Endothelial cell of umbilical vein (primary cell): ENCODE results near the gene SPTSSA. TPM values are rescaled to one million over a fixed set of nuclear protein-coding genes. Genes with fewer than 3 reads are reported as not detected.

Experiments
- BruUV-seq: library from RNA; stranded (reverse); fragments of 400-500 nt; replicated peaks from 2 replicates; lab custom pipeline; 2021; lab: Mats Ljungman, UMichigan
- CTCF ChIA-PET: fragments of 300-600, 350-600 bp; sonication (Branson Sonifier 250); formaldehyde crosslinking; loops from one replicate; lab custom pipeline; 2021; ENCODE audit warnings: antibody characterized with exemption, inconsistent platforms; lab: Charles Lee
- POLR2A ChIA-PET: fragments of 300-600, 350-600 bp; sonication (Branson Sonifier 250); formaldehyde crosslinking; loops from one replicate; lab custom pipeline; 2021; ENCODE audit warnings: antibody characterized with exemption, inconsistent platforms; lab: Charles Lee
- DNase-seq: peaks from one replicate; pipeline ENCODE4 v3.0.0-alpha.2; 2011; ENCODE audit warnings: low read depth, low spot score
- FAIRE-seq: peaks from 2 replicates; lab custom pipeline; 2011; peaks lifted over from hg19 to GRCh38; lab: Jason Lieb, UNC
- H2AFZ ChIP-seq: 2 replicates; pipeline ENCODE4 v1.6.0; 2012; ENCODE audit warnings: low read depth, low read length, control low read depth, inconsistent platforms
- H3K27ac ChIP-seq: 2 replicates; pipeline ENCODE4 v1.5.1; 2011; ENCODE audit warnings: low read depth, mild to moderate bottlenecking, control low read depth, low read length, moderate library complexity; ENCODE audit not compliant: insufficient read depth
- H3K27me3 ChIP-seq, 2 experiments: 2 replicates each; pipeline versions ENCODE4 v1.6.0 to v1.6.1; 2011; ENCODE audit warnings: low read length in 2 of 2, mixed read lengths in 1 of 2; ENCODE audit not compliant: control insufficient read depth in 2 of 2, insufficient read depth in 2 of 2
- H3K36me3 ChIP-seq, 2 experiments: 2 replicates in 1 of 2; 3 replicates in 1 of 2; pipeline ENCODE4 v1.5.1; 2011; ENCODE audit warnings: low read length in 2 of 2, mild to moderate bottlenecking in 1 of 2, moderate library complexity in 1 of 2; ENCODE audit not compliant: control insufficient read depth in 2 of 2, insufficient read depth in 2 of 2; ENCODE audit errors: extremely low read depth in 1 of 2
- H3K4me1 ChIP-seq: 3 replicates; pipeline ENCODE4 v1.5.1; 2011; ENCODE audit warnings: mild to moderate bottlenecking, low read length; ENCODE audit not compliant: control insufficient read depth, insufficient read depth; ENCODE audit errors: extremely low read depth
- H3K4me2 ChIP-seq: 2 replicates; pipeline ENCODE4 v1.6.1; 2011; ENCODE audit warnings: low read length, control low read depth, mixed read lengths; ENCODE audit not compliant: insufficient read depth
- H3K4me3 ChIP-seq, 3 experiments: fragments of 200-600 bp in 1 of 3; sonication (generic), shearing (Covaris generic) in 1 of 3; replicated peaks in 1 of 3; 2 replicates each; pipeline ENCODE4 v1.5.1; 2011 to 2016; ENCODE audit warnings: control low read depth in 3 of 3, low read length in 3 of 3, mild to moderate bottlenecking in 2 of 3, inconsistent platforms in 1 of 3, low read depth in 1 of 3, moderate library complexity in 1 of 3; ENCODE audit not compliant: insufficient read depth in 1 of 3
- H3K79me2 ChIP-seq: 2 replicates; pipeline ENCODE4 v1.6.0; 2012; ENCODE audit warnings: low read length, inconsistent platforms; ENCODE audit not compliant: control insufficient read depth, insufficient read depth
- H3K9ac ChIP-seq: replicated peaks from 2 replicates; pipeline ENCODE3; 2011; ENCODE audit warnings: low read length, control low read depth; ENCODE audit not compliant: insufficient read depth; ENCODE audit errors: extremely low read depth
- H3K9me1 ChIP-seq: replicated peaks from 3 replicates; pipeline ENCODE4 v1.6.0; 2011; ENCODE audit warnings: mild to moderate bottlenecking, low read length; ENCODE audit not compliant: control insufficient read depth, insufficient read depth; ENCODE audit errors: extremely low read depth
- H3K9me3 ChIP-seq: replicated peaks from 2 replicates; pipeline ENCODE4 v1.5.1; 2012; ENCODE audit warnings: low read length, inconsistent platforms; ENCODE audit not compliant: control insufficient read depth, insufficient read depth
- H4K20me1 ChIP-seq: replicated peaks from 2 replicates; pipeline ENCODE3; 2011; ENCODE audit warnings: mild to moderate bottlenecking, low read length; ENCODE audit not compliant: control insufficient read depth, insufficient read depth; ENCODE audit errors: extremely low read depth
- EZH2 ChIP-seq: IDR thresholded peaks from 2 replicates; pipeline ENCODE4 v1.6.1; 2012; ENCODE audit warnings: borderline replicate concordance, low read depth, mild to moderate bottlenecking, moderate library complexity, low read length, inconsistent platforms; ENCODE audit not compliant: severe bottlenecking
- FOS ChIP-seq: IDR thresholded peaks from 2 replicates; pipeline ENCODE4 v1.6.1; 2011; ENCODE audit warnings: mild to moderate bottlenecking, low read length, moderate library complexity, borderline replicate concordance; ENCODE audit not compliant: insufficient read depth
- GATA2 ChIP-seq: IDR thresholded peaks from 2 replicates; pipeline ENCODE4 v1.7.0; 2011; ENCODE audit warnings: low read depth, mild to moderate bottlenecking, moderate library complexity, mixed read lengths, low read length; ENCODE audit not compliant: insufficient read length, insufficient read depth
- JUN ChIP-seq: IDR thresholded peaks from 2 replicates; pipeline ENCODE4 v1.6.1; 2011; ENCODE audit warnings: borderline replicate concordance, low read depth; ENCODE audit not compliant: insufficient read length, insufficient read depth
- MYC ChIP-seq: IDR thresholded peaks from one replicate; pipeline ENCODE4 v1.6.1; 2011; ENCODE audit warnings: mild to moderate bottlenecking, low read depth, low read length
- POLR2A ChIP-seq: IDR thresholded peaks from 2 replicates; pipeline ENCODE4 v1.6.1; 2012; ENCODE audit warnings: low read depth, mild to moderate bottlenecking, control low read depth, low read length
- POLR2AphosphoS5 ChIP-seq: IDR thresholded peaks from 2 replicates; pipeline ENCODE4 v1.6.1; 2012; ENCODE audit warnings: low read depth, mild to moderate bottlenecking, control low read depth, low read length, moderate library complexity; ENCODE audit not compliant: insufficient read depth
- dilution Hi-C: fragments of 300-500 bp; cut with MboI; formaldehyde crosslinking; loops from one replicate; pipeline ENCODE4 v1.15.0; 2019; ENCODE audit warnings: low sequenced_read_pairs; ENCODE audit not compliant: extremely low pct_ligation_motif_present
- intact Hi-C: fragments of 100-400 bp; cut with micrococcal nuclease; formaldehyde crosslinking; loops from one replicate; pipeline ENCODE4 v1.10.0; 2022
- polyA plus RNA-seq, 4 experiments: library from polyadenylated mRNA; depleted of rRNA in 3 of 4; stranded (reverse) in 3 of 4; unstranded in 1 of 4; fragments of >200 nt; gene quantifications; 2 replicates each; pipeline versions ENCODE4 v1.2.1 to v1.2.3, GENCODE V29; 2011 to 2012; ENCODE audit warnings: missing spikeins in 1 of 4
- total RNA-seq: library from RNA; stranded (reverse); gene quantifications from 2 replicates; pipeline ENCODE4 v1.2.3, GENCODE V29; 2021
- TF ChIP-seq, protein P1 (sequence below), 2 donors: IDR thresholded peaks; 1 replicate in 1 of 2; 2 replicates in 1 of 2; pipeline ENCODE4 v1.5.1; 2011; ENCODE audit warnings: low read length in 2 of 2, mild to moderate bottlenecking in 2 of 2, moderate library complexity in 2 of 2, control low read depth in 1 of 2, inconsistent platforms in 1 of 2, low read depth in 1 of 2; ENCODE audit not compliant: insufficient read depth in 1 of 2; ENCODE audit errors: extremely low read depth in 1 of 2
- TF ChIP-seq, protein P2 (sequence below): IDR thresholded peaks from 2 replicates; pipeline ENCODE4 v1.6.1; 2011; ENCODE audit not compliant: insufficient read depth, insufficient read length

SPTSSA gene
- total and polyA plus RNA-seq, 2 donors (not counting 3 experiments of a cell fraction or from before 2014, with no cell fraction given): 21.3 to 24.3 TPM

DNA sequence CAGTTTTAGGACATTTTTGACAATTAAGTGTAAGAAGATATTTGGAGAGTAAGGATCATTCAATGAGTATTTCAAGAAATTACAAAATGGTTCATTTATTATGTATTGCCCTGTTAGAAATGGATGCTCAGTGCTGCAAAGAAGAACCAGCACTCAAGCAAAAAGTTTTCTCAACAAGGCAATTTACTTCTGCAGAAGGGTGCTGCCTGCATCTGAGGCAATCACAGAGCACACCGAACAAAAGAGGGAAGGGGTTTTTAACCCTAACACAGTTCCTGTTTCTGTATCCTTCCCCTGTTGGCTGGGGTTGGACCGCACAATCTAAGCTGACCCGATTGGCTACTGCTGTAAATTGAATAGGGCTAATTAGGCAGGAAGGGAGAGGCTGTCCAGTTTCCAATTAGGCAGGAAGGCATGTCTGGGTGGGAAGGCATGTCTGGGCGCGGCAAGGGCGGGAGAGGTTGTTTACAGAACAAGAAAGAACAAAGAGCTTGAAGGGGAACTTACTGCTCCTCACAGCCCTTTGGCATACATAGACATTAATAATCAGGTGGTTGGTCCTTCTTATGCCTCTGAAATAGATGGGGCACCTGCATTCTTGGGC, 41.4 kb downstream of the SPTSSA start:
- Histone ChIP-seq H3K9ac (no peak overlapping the region), H4K20me1 (no peaks in the 10 kb centered on the region), H3K27ac (no peak overlapping the region), H3K9me3 (no peaks in the 10 kb centered on the region), H3K4me3 (no peak overlapping the region), H3K27me3 (peaks cover 4% of the 10 kb centered on the region in 2 experiments), H3K4me2 (no peak overlapping the region), H3K79me2 (no peaks in the 10 kb centered on the region), H3K36me3 (no peaks in the 10 kb centered on the region), H3K4me1 (no peaks in the 10 kb centered on the region), H2AFZ (no peak overlapping the region), H3K9me1 (no peaks in the 10 kb centered on the region)
- intact Hi-C loops (no loop called here), dilution Hi-C loops (no loop called here)
- FAIRE-seq: no peak
- POLR2A ChIA-PET: no interaction called here
- no TSS peak for BruUV-seq
- no peak for TF ChIP-seq JUN
- TF ChIP-seq GATA2: no peak
- TF ChIP-seq, protein P1, sequence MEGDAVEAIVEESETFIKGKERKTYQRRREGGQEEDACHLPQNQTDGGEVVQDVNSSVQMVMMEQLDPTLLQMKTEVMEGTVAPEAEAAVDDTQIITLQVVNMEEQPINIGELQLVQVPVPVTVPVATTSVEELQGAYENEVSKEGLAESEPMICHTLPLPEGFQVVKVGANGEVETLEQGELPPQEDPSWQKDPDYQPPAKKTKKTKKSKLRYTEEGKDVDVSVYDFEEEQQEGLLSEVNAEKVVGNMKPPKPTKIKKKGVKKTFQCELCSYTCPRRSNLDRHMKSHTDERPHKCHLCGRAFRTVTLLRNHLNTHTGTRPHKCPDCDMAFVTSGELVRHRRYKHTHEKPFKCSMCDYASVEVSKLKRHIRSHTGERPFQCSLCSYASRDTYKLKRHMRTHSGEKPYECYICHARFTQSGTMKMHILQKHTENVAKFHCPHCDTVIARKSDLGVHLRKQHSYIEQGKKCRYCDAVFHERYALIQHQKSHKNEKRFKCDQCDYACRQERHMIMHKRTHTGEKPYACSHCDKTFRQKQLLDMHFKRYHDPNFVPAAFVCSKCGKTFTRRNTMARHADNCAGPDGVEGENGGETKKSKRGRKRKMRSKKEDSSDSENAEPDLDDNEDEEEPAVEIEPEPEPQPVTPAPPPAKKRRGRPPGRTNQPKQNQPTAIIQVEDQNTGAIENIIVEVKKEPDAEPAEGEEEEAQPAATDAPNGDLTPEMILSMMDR (IDR thresholded peaks at IDR 0.05; ENCODE audit: extremely low read depth in 1 of 2, insufficient read depth in 1 of 2, low read depth in 1 of 2, low read length in 2 of 2): no peak
- TF ChIP-seq FOS: no peak
- TF ChIP-seq EZH2: no peak
- TF ChIP-seq MYC: no peak
- no peak for TF ChIP-seq POLR2A
- TF ChIP-seq, protein P2, sequence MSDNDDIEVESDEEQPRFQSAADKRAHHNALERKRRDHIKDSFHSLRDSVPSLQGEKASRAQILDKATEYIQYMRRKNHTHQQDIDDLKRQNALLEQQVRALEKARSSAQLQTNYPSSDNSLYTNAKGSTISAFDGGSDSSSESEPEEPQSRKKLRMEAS: no peak
- no peak for TF ChIP-seq POLR2AphosphoS5
- CTCF ChIA-PET: no interaction called here
- no peak for DNase-seq
